ENCODE results near the gene SERPINB1.

DNA sequence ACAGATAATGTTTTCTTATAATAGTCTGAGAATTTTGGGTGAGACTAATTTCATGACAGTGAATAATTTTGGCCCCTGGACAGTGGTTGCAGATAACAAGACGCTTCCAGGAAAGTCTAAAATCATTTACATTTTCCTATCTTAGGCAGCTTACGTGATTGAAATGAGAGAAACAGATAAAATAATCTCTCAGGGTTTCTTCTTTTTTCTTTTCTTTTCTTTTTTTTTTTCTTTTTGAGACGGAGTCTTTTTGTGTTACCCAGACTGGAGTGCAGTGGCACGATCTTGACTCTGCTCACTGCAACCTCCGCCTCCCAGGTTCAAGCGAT, 4.2 kb upstream of the SERPINB1 start:
- TF ChIP-seq, protein P1, sequence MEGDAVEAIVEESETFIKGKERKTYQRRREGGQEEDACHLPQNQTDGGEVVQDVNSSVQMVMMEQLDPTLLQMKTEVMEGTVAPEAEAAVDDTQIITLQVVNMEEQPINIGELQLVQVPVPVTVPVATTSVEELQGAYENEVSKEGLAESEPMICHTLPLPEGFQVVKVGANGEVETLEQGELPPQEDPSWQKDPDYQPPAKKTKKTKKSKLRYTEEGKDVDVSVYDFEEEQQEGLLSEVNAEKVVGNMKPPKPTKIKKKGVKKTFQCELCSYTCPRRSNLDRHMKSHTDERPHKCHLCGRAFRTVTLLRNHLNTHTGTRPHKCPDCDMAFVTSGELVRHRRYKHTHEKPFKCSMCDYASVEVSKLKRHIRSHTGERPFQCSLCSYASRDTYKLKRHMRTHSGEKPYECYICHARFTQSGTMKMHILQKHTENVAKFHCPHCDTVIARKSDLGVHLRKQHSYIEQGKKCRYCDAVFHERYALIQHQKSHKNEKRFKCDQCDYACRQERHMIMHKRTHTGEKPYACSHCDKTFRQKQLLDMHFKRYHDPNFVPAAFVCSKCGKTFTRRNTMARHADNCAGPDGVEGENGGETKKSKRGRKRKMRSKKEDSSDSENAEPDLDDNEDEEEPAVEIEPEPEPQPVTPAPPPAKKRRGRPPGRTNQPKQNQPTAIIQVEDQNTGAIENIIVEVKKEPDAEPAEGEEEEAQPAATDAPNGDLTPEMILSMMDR (IDR thresholded peaks at IDR 0.05): no peak
- no peak for TF ChIP-seq POLR2AphosphoS5 (IDR thresholded peaks at IDR 0.05)
